GM12878 (cell line): ENCODE measurements around the gene KLF7. TPM values are rescaled to one million over a fixed set of nuclear protein-coding genes. Genes with fewer than 3 reads are reported as not detected.

Experiments used
- ATAC-seq: fragments of 200-7000 bp; cut with Tn5 transposase; 3 replicates; pipeline ENCODE4 v1.9.1; 2020; ENCODE audit warnings: mild to moderate bottlenecking, moderate library complexity
- BruUV-seq: library from RNA; stranded (reverse); fragments of 400-500 nt; replicated peaks from 2 replicates; lab custom pipeline; 2021; lab: Mats Ljungman, UMichigan
- CTCF ChIA-PET: fragments of 300-600 bp; sonication (Branson Sonifier 250); formaldehyde crosslinking; extraction: SDS; loops from one replicate; lab custom pipeline; 2021; ENCODE audit warnings: inconsistent platforms; lab: Yijun Ruan, JAX
- POLR2A ChIA-PET: fragments of 350-600 bp; formaldehyde crosslinking; extraction: SDS; loops from one replicate; lab custom pipeline; 2021; ENCODE audit warnings: inconsistent platforms; lab: Charles Lee
- RAD21 ChIA-PET: fragments of 300-600 bp; sonication (Branson Sonifier 250); formaldehyde crosslinking; loops from one replicate; lab custom pipeline; 2023; ENCODE audit warnings: antibody characterized with exemption; ENCODE audit not compliant: unreplicated experiment; lab: Charles Lee
- SMC1A ChIA-PET: fragments of 300-600 bp; sonication (Branson Sonifier 250); formaldehyde crosslinking; loops from one replicate; lab custom pipeline; 2023; ENCODE audit not compliant: unreplicated experiment, uncharacterized antibody; lab: Charles Lee
- DNase-seq: peaks from one replicate; pipeline ENCODE4 v3.0.0-alpha.2; 2011; ENCODE audit warnings: low read depth, low spot score
- FAIRE-seq: peaks from 3 replicates; lab custom pipeline; 2011; peaks lifted over from hg19 to GRCh38; lab: Jason Lieb, UNC
- H2AFZ ChIP-seq: 2 replicates; pipeline ENCODE4 v1.6.0; 2011; ENCODE audit warnings: low read depth, low read length, control low read depth; ENCODE audit not compliant: control insufficient read depth
- H3K27ac ChIP-seq: 2 replicates; pipeline ENCODE4 v1.5.1; 2011; ENCODE audit warnings: control low read depth; ENCODE audit not compliant: control insufficient read depth, insufficient read depth
- H3K27me3 ChIP-seq, 2 experiments: replicated peaks in 1 of 2; 2 replicates each; pipeline versions ENCODE4 v1.6.0 to v1.6.1; 2011; ENCODE audit warnings: low read length in 1 of 2; ENCODE audit not compliant: control insufficient read depth in 2 of 2, insufficient read depth in 2 of 2
- H3K36me3 ChIP-seq, 2 experiments: 2 replicates each; pipeline ENCODE4 v1.5.1; 2011; ENCODE audit warnings: low read length in 1 of 2; ENCODE audit not compliant: control insufficient read depth in 2 of 2, insufficient read depth in 2 of 2
- H3K4me1 ChIP-seq: 2 replicates; pipeline ENCODE4 v1.6.1; 2011; ENCODE audit warnings: mild to moderate bottlenecking, low read length, moderate library complexity, mixed read lengths; ENCODE audit not compliant: control insufficient read depth, insufficient read depth
- H3K4me2 ChIP-seq: 2 replicates; pipeline ENCODE4 v1.6.0; 2011; ENCODE audit warnings: control low read depth; ENCODE audit not compliant: control insufficient read depth, insufficient read depth
- H3K4me3 ChIP-seq: fragments of 200-600 bp; sonication (generic); 2 replicates; pipeline ENCODE4 v1.5.1; 2016
- H3K79me2 ChIP-seq: 2 replicates; pipeline ENCODE4 v1.6.0; 2011; ENCODE audit warnings: low read length; ENCODE audit not compliant: control insufficient read depth, insufficient read depth
- H3K9ac ChIP-seq: 2 replicates; pipeline ENCODE4 v1.8.0; 2011; ENCODE audit warnings: low read length, control low read depth, mixed read lengths; ENCODE audit not compliant: control insufficient read depth, insufficient read depth
- H3K9me3 ChIP-seq: replicated peaks from 3 replicates; pipeline ENCODE4 v1.5.1; 2011; ENCODE audit warnings: mild to moderate bottlenecking, low read length; ENCODE audit not compliant: control insufficient read depth, insufficient read depth
- H4K20me1 ChIP-seq: 2 replicates; pipeline ENCODE4 v1.6.0; 2011; ENCODE audit not compliant: control insufficient read depth, insufficient read depth
- ATF2 ChIP-seq: IDR thresholded peaks from 2 replicates; pipeline ENCODE4 v1.6.1; 2012; ENCODE audit warnings: low read length, inconsistent platforms
- BACH1 ChIP-seq: fragments of 450-650 bp; IDR thresholded peaks from 2 replicates; pipeline ENCODE4 v1.6.1; 2017; ENCODE audit warnings: mild to moderate bottlenecking, borderline replicate concordance
- CBFB ChIP-seq: IDR thresholded peaks from 2 replicates; pipeline ENCODE4 v1.6.1; 2016; ENCODE audit warnings: antibody characterized with exemption, low read depth
- CTCF ChIP-seq, 3 experiments: IDR thresholded peaks in 2 of 3; conservative IDR thresholded peaks in 1 of 3; 2 replicates each; pipeline ENCODE4 v1.5.1; 2011; ENCODE audit warnings: low read depth in 3 of 3, low read length in 3 of 3, mild to moderate bottlenecking in 3 of 3, control low read depth in 2 of 3, moderate library complexity in 2 of 3, inconsistent platforms in 1 of 3, mixed read lengths in 1 of 3; ENCODE audit not compliant: control insufficient read depth in 2 of 3, insufficient read depth in 1 of 3; ENCODE audit errors: extremely low read depth in 1 of 3
- HDGF ChIP-seq: fragments of 450-650 bp; IDR thresholded peaks from 2 replicates; pipeline ENCODE4 v1.6.1; 2016; ENCODE audit warnings: antibody characterized with exemption
- MEF2B ChIP-seq: fragments of 450-650 bp; IDR thresholded peaks from 2 replicates; pipeline ENCODE4 v1.6.1; 2018; ENCODE audit warnings: mild to moderate bottlenecking, moderate library complexity; ENCODE audit not compliant: partially characterized antibody, poor library complexity, severe bottlenecking
- SMAD1 ChIP-seq: fragments of 450-650 bp; IDR thresholded peaks from 2 replicates; pipeline ENCODE4 v1.6.1; 2018; ENCODE audit warnings: mild to moderate bottlenecking, low read depth; ENCODE audit not compliant: partially characterized antibody
- SRF ChIP-seq, 2 experiments: IDR thresholded peaks; 2 replicates each; pipeline ENCODE4 v1.6.1; 2011; ENCODE audit warnings: low read depth in 2 of 2, low read length in 2 of 2, mild to moderate bottlenecking in 1 of 2, moderate library complexity in 1 of 2
- YY1 ChIP-seq: IDR thresholded peaks from 2 replicates; pipeline ENCODE4 v1.6.1; 2011; ENCODE audit warnings: low read depth, mild to moderate bottlenecking, low read length
- WGBS: methylation state at CpG from one replicate; pipeline ENCODE4 v1.1.6; 2016; ENCODE audit warnings: low lambda C conversion rate; ENCODE audit not compliant: insufficient replicate concordance, insufficient coverage; ENCODE audit errors: missing lambda C conversion rate; 5-methylcytosine and 5-hydroxymethylcytosine counted together
- in situ Hi-C: fragments of 300-500 bp; cut with MboI; formaldehyde crosslinking; loops from 9 replicates; pipeline ENCODE4 v1.14.3; 2018; ENCODE audit warnings: mixed read lengths
- intact Hi-C: fragments of 100-400 bp; cut with micrococcal nuclease; formaldehyde crosslinking; loops from one replicate; pipeline ENCODE4 v1.14.2; 2022; ENCODE audit not compliant: unreplicated experiment
- polyA plus RNA-seq, 11 experiments: library from polyadenylated mRNA; depleted of rRNA in 4 of 11; unstranded in 6 of 11; stranded (reverse) in 5 of 11; fragments of >200 nt; fragmentation: Nextera tagmentation in 4 of 11; fragmentation: Illumina TruSeq in 1 of 11; extraction: Ambion mirVana in 4 of 11; extraction: Trizol in 1 of 11; gene quantifications; 1 replicate in 1 of 11; 2 replicates in 10 of 11; pipeline versions ENCODE4 v1.2.1 to v1.2.3, GENCODE V29; 2011 to 2016; ENCODE audit warnings: inconsistent platforms in 2 of 11, missing spikeins in 2 of 11, low read depth in 1 of 11
- total RNA-seq, 4 experiments: library from RNA; depleted of rRNA in 3 of 4; stranded (reverse); fragments of >200 nt in 3 of 4; fragmentation: Illumina TruSeq in 1 of 4; extraction: Trizol in 1 of 4; gene quantifications; 2 replicates each; pipeline versions ENCODE4 v1.2.1 to v1.2.3, GENCODE V29; 2013 to 2021

The KLF7 gene
- total and polyA plus RNA-seq, 10 of the 15 experiments (the other 5 are each of a cell fraction or from before 2014, with no cell fraction given): 2.4 to 24.8 (median 8.5) TPM

- TF ChIP-seq ATF2: no peak
Measured at GRCh38 chr2:207107131-207107530, 58.6 kb downstream of the KLF7 start (continued).

DNA sequence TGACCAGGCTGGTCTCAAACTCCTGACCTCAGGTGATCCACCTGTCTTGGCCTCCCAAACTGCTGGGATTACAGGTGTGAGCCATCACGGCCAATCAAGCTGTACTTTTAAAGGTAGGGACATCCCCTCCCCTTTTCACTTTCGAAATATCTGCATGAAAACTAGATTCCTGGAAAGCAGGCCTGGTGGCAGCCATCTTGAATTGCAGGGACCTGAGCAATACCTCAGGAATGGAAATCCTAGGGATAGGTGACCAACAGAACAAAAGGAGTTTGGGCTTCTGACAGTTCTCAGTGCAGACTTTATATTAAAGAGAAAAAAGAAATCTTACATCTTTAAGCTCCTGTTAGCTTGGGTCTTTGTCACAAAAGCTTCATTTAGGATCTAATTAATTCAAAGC, 62.6 kb downstream of the KLF7 start:
- no TSS peak for BruUV-seq
- no peaks in the 10 kb centered on the region for H3K27me3 ChIP-seq
- ChIA-PET RAD21 (interaction anchor here (1.4 kb wide), 1 partner anchor 64 kb away, joined by 3 read pairs; no protein-coding TSS in a partner anchor), POLR2A (interaction anchor here (0.5 kb wide), 1 partner anchor 61 kb away, joined by 9 read pairs; no protein-coding TSS in a partner anchor), SMC1A (interaction anchor here (0.7 to 1.4 kb wide), 4 partner anchors 8 to 63 kb away, joined by 3 to 5 read pairs (median 4); no protein-coding TSS in a partner anchor), CTCF (interaction anchor here (1.1 kb wide), 1 partner anchor 39 kb away, joined by 4 read pairs; no protein-coding TSS in a partner anchor)
- FAIRE-seq (no peak), ATAC-seq (no peak), DNase-seq (no peak)
- WGBS: 49% methylated on average over 2 of the region's 2 CpGs
- H3K9ac ChIP-seq: no peak overlapping the region
- H3K9me3 ChIP-seq: no peaks in the 10 kb centered on the region
- H3K4me3 ChIP-seq: no peak overlapping the region
- TF ChIP-seq CBFB (no peak), YY1 (peak; percentile 61; the same call in 1 of the 2 replicates)
- no peaks in the 10 kb centered on the region for H3K79me2 ChIP-seq
- in situ Hi-C loops (no loop called here), intact Hi-C loops (no loop called here)
- H3K4me2 ChIP-seq: no peak overlapping the region
- H2AFZ ChIP-seq: no peak overlapping the region
- H3K36me3 ChIP-seq: no peaks in the 10 kb centered on the region; a peak in 1 of 4 replicates
- no peaks in the 10 kb centered on the region for H3K4me1 ChIP-seq
- no peaks in the 10 kb centered on the region for H4K20me1 ChIP-seq
- no peak overlapping the region for H3K27ac ChIP-seq

DNA sequence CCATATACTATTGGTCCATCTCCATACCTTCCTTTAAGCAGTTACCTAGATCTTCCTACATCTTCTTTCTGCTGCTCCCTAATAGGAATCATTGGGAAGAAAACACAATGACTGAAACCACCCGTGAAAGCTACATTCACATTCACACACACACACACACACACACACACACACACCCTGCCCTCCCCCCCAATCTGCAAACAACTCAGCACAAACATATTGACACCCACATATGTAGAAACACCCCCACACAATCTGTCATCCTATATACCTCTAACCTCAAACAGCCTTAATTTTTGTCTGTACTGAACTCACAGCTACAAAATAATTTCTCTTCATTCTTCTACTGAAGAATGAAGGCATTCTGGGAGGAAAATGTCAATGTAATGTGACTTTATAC, 63.8 kb downstream of the KLF7 start:
- BruUV-seq: no TSS peak
- Histone ChIP-seq H3K4me2 (no peak overlapping the region), H3K4me1 (no peaks in the 10 kb centered on the region), H3K27ac (no peak overlapping the region)
- no peak for ATAC-seq
- FAIRE-seq: no peak
- CTCF ChIA-PET: no interaction called here
- no peak for TF ChIP-seq HDGF
- no peak for TF ChIP-seq BACH1
- no peak for TF ChIP-seq SRF (IDR thresholded peaks at IDR 0.05; ENCODE audit: low read depth in 2 of 2, low read length in 2 of 2)
- TF ChIP-seq MEF2B: no peak
- TF ChIP-seq SMAD1: no peak
- no peak for TF ChIP-seq CTCF (IDR thresholded peaks at IDR 0.05 in 2 of 3, conservative IDR thresholded peaks at IDR 0.05 in 1 of 3; ENCODE audit: control insufficient read depth in 2 of 3, extremely low read depth in 1 of 3, insufficient read depth in 1 of 3, low read depth in 3 of 3, low read length in 3 of 3)
- TF ChIP-seq, all 136 proteins: peak for 0
- intact Hi-C loops (no loop called here), in situ Hi-C loops (no loop called here)
- H2AFZ ChIP-seq: no peak overlapping the region
- POLR2A ChIA-PET: no interaction called here
- no peaks in the 10 kb centered on the region; a peak in 1 of 4 replicates for H3K36me3 ChIP-seq
- no peak overlapping the region for H3K4me3 ChIP-seq
- no peak overlapping the region for H3K9ac ChIP-seq
- no peaks in the 10 kb centered on the region for H3K9me3 ChIP-seq
- SMC1A ChIA-PET: no interaction called here
- 100% methylated on average over 1 of the region's 1 CpG for WGBS
- H4K20me1 ChIP-seq: no peaks in the 10 kb centered on the region
- no peak for DNase-seq
- no peaks in the 10 kb centered on the region for H3K79me2 ChIP-seq
- RAD21 ChIA-PET: no interaction called here
- no peaks in the 10 kb centered on the region for H3K27me3 ChIP-seq
